Smooth muscle cell (in vitro differentiated cells): ENCODE data around the gene ZDHHC11B. TPM values are rescaled to one million over a fixed set of nuclear protein-coding genes. Genes with fewer than 3 reads are reported as not detected.

Experiments
- DNase-seq: peaks from one replicate; lab custom pipeline; 2025; ENCODE audit not compliant: unreplicated experiment; lab: John Stamatoyannopoulos, UW
- H2AFZ ChIP-seq: fragments of 200-600 bp; sonication (generic); 2 replicates; pipeline ENCODE4 v1.6.0; 2016; ENCODE audit warnings: antibody characterized with exemption, low read depth, mild to moderate bottlenecking
- H3F3A ChIP-seq: fragments of 200-600 bp; sonication (generic); 2 replicates; pipeline ENCODE4 v1.6.0; 2017; ENCODE audit warnings: antibody characterized with exemption, low read depth
- H3K27ac ChIP-seq: fragments of 200-600 bp; sonication (generic); 2 replicates; pipeline ENCODE4 v1.5.1; 2016; ENCODE audit warnings: low read depth, mild to moderate bottlenecking
- H3K27me3 ChIP-seq: fragments of 200-600 bp; sonication (generic); 2 replicates; pipeline ENCODE4 v1.6.1; 2016; ENCODE audit warnings: low read depth, mild to moderate bottlenecking
- H3K36me3 ChIP-seq: fragments of 200-600 bp; sonication (generic); 2 replicates; pipeline ENCODE4 v1.5.1; 2016; ENCODE audit warnings: low read depth
- H3K4me1 ChIP-seq: fragments of 200-600 bp; sonication (generic); 2 replicates; pipeline ENCODE4 v1.5.1; 2016; ENCODE audit warnings: low read depth
- H3K4me2 ChIP-seq: fragments of 200-600 bp; sonication (generic); 2 replicates; pipeline ENCODE4 v1.6.0; 2016; ENCODE audit warnings: mild to moderate bottlenecking
- H3K4me3 ChIP-seq: fragments of 200-600 bp; sonication (generic); 2 replicates; pipeline ENCODE4 v1.5.1; 2016; ENCODE audit warnings: mild to moderate bottlenecking
- H3K79me2 ChIP-seq: fragments of 200-600 bp; sonication (generic); 2 replicates; pipeline ENCODE4 v1.6.0; 2016; ENCODE audit warnings: low read depth, mild to moderate bottlenecking
- H3K9ac ChIP-seq: fragments of 200-600 bp; sonication (generic); 2 replicates; pipeline ENCODE4 v1.6.0; 2016; ENCODE audit warnings: low read depth
- H3K9me3 ChIP-seq: fragments of 200-600 bp; sonication (generic); replicated peaks from 2 replicates; pipeline ENCODE4 v1.5.1; 2016; ENCODE audit warnings: low read depth
- H4K20me1 ChIP-seq: fragments of 200-600 bp; sonication (generic); 2 replicates; pipeline ENCODE4 v1.6.0; 2016; ENCODE audit warnings: low read depth
- CTCF ChIP-seq: fragments of 200-600 bp; sonication (generic); IDR thresholded peaks from 2 replicates; pipeline ENCODE4 v1.5.1; 2017; ENCODE audit warnings: borderline replicate concordance, mild to moderate bottlenecking, antibody characterized with exemption; ENCODE audit not compliant: insufficient read depth, poor library complexity, severe bottlenecking
- WGBS: methylation state at CpG from one replicate; pipeline ENCODE4 v1.1.7; 2016; ENCODE audit warnings: low lambda C conversion rate; 5-methylcytosine and 5-hydroxymethylcytosine counted together
- polyA plus RNA-seq: library from polyadenylated mRNA; unstranded; fragments of >200 nt; fragmentation: Nextera tagmentation; extraction: Ambion mirVana; gene quantifications from 2 replicates; pipeline ENCODE4 v1.2.1, GENCODE V29; 2016
- total RNA-seq: library from RNA; depleted of rRNA; stranded (reverse); fragments of >200 nt; gene quantifications from 2 replicates; pipeline ENCODE4 v1.2.3, GENCODE V29; 2014

The ZDHHC11B gene
- total and polyA plus RNA-seq, 2 experiments from 2014 or later = not detected

GRCh38 chr5:677131-678101 is 107.1 kb downstream of the ZDHHC11B start:
- WGBS = 88% methylated on average over 40 of the region's 44 CpGs
- Histone ChIP-seq H3K9ac (no peak overlapping the region), H4K20me1 (no peaks in the 10 kb centered on the region), H3K79me2 (no peaks in the 10 kb centered on the region), H3K9me3 (no peaks in the 10 kb centered on the region), H3K4me3 (no peak overlapping the region), H3K27ac (no peak overlapping the region), H3K27me3 (no peaks in the 10 kb centered on the region), H3K4me1 (peaks cover 3% of the 10 kb centered on the region), H3K4me2 (no peak overlapping the region), H3K36me3 (no peaks in the 10 kb centered on the region), H3F3A (no peaks in the 10 kb centered on the region), H2AFZ (no peak overlapping the region)
- DNase-seq = no peak
- TF ChIP-seq CTCF = no peak

GRCh38 chr5:676699-677076 is 107.8 kb downstream of the ZDHHC11B start:
- no peak overlapping the region for H3K9ac ChIP-seq
- H3K4me1 ChIP-seq = peaks cover 3% of the 10 kb centered on the region
- no peak overlapping the region for H3K27ac ChIP-seq
- no peaks in the 10 kb centered on the region for H3K36me3 ChIP-seq
- no peaks in the 10 kb centered on the region for H3K79me2 ChIP-seq
- H4K20me1 ChIP-seq = no peaks in the 10 kb centered on the region
- no peak for DNase-seq
- H3K9me3 ChIP-seq = no peaks in the 10 kb centered on the region
- TF ChIP-seq CTCF = no peak
- H3K27me3 ChIP-seq = no peaks in the 10 kb centered on the region
- H2AFZ ChIP-seq = no peak overlapping the region
- no peaks in the 10 kb centered on the region for H3F3A ChIP-seq
- no peak overlapping the region for H3K4me2 ChIP-seq
- no peak overlapping the region for H3K4me3 ChIP-seq
- WGBS = 96% methylated on average over 35 of the region's 48 CpGs

DNA sequence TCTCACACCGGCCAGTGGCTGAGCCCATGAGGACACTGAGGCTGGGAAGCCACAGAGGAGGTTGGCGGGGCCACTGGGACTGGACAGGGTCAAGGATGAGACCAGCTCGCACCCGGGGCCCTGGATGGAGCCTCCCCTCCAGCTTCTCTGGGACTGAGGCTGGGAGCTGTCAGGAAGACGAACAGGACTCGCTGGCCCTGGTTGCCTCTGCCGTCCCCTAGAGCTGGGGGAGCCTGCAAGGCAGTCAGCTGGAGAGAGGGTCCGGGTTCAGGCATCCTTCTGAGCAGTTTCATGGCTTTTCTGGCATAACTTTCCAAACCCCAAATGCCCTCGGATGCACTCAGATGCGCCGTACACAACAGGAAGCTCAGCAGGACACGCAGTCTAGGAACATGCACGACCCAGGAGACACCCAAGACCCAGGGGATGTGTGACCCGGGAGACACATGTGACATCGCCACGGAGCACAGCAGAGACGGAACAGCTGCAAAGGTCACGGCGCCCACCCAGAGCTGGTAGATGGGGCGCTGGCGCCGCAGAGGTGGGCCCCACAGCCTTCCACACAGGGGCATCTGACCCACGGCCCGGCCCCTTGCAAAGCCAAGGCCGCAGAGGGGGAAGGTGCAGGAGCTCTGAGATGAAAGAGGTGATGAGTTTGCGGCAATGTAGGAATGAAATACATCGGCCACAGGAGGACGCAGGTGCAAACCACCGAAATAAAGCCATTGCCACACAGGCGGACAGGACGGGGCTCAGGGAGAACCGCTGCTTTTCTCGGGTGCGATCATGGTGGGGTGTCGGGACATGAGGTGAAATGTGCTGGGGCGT is 108.4 kb downstream of the ZDHHC11B start:
- Histone ChIP-seq H4K20me1 (no peaks in the 10 kb centered on the region), H3K27ac (no peak overlapping the region), H3K27me3 (no peaks in the 10 kb centered on the region), H3F3A (no peaks in the 10 kb centered on the region), H3K4me1 (peaks cover 3% of the 10 kb centered on the region), H3K9ac (no peak overlapping the region), H3K36me3 (no peaks in the 10 kb centered on the region), H3K79me2 (no peaks in the 10 kb centered on the region), H3K9me3 (no peaks in the 10 kb centered on the region), H3K4me2 (no peak overlapping the region), H2AFZ (no peak overlapping the region), H3K4me3 (no peak overlapping the region)
- TF ChIP-seq CTCF = no peak
- 89% methylated on average over 36 of the region's 36 CpGs for WGBS
- DNase-seq = no peak
